Measurements from ENCODE around the gene SCG3. TPM values are rescaled to one million over a fixed set of nuclear protein-coding genes. Genes with fewer than 3 reads are reported as not detected.

Gene SCG3
- total RNA-seq, 1 experiment from 2014 or later = 22.7 TPM

GRCh38 chr15:51732646-51733045, 51.3 kb downstream of the SCG3 start:
- Histone ChIP-seq H3K27me3 (ENCODE audit: insufficient read depth, low read length) (peaks cover 3% of the 10 kb centered on the region; the same call in 1 of the 2 replicates), H3K4ac (ENCODE audit: low read depth, low read length) (no peak overlapping the region), H2AK5ac (ENCODE audit: insufficient read length, low read length) (no peak overlapping the region), H3K4me2 (ENCODE audit: insufficient read depth, insufficient read length, low read length) (no peak overlapping the region), H3K9ac (ENCODE audit: extremely low read depth, insufficient read length, low read length) (no peak overlapping the region), H4K91ac (ENCODE audit: insufficient read length, low read depth, low read length) (no peak overlapping the region), H3K23me2 (ENCODE audit: insufficient read length, low read depth, low read length, poor library complexity, severe bottlenecking) (peaks cover 5% of the 10 kb centered on the region), H3K18ac (ENCODE audit: insufficient read length, low read depth, low read length) (no peak overlapping the region), H4K5ac (ENCODE audit: insufficient read length, low read depth, low read length) (no peak overlapping the region), H2BK120ac (ENCODE audit: low read depth, low read length, poor library complexity, severe bottlenecking) (no peak overlapping the region), H3T11ph (ENCODE audit: low read length) (no peak overlapping the region), H2BK5ac (ENCODE audit: insufficient read length, low read length) (no peak overlapping the region), H3K9me3 (ENCODE audit: control insufficient read depth, low read depth, low read length) (no peaks in the 10 kb centered on the region), H3K79me2 (ENCODE audit: insufficient read depth, low read length) (0 out of 2 replicates have a peak, but pooled peaks cover 1% of the 10 kb centered on the region), H3K14ac (ENCODE audit: insufficient read depth, low read length) (no peak overlapping the region), H2BK15ac (ENCODE audit: low read depth, low read length) (no peak overlapping the region), H4K8ac (replicated peaks; ENCODE audit: insufficient read length, low read depth, low read length) (no peak overlapping the region), H3K4me1 (ENCODE audit: insufficient read depth, low read length) (no peaks in the 10 kb centered on the region), H3K56ac (ENCODE audit: insufficient read length, low read depth, low read length) (no peak overlapping the region), H2BK20ac (ENCODE audit: low read depth, low read length, poor library complexity, severe bottlenecking) (no peak overlapping the region), H3K23ac (ENCODE audit: insufficient read length, low read depth, low read length) (no peak overlapping the region), H4K20me1 (ENCODE audit: control insufficient read depth, insufficient read depth, insufficient read length) (no peaks in the 10 kb centered on the region), H2BK12ac (ENCODE audit: insufficient read length, low read depth, low read length) (no peak overlapping the region), H3K27ac (ENCODE audit: insufficient read length, low read depth, low read length) (no peak overlapping the region), H2AFZ (ENCODE audit: low read length) (no peak overlapping the region), H3K79me1 (ENCODE audit: insufficient read depth, low read depth, low read length, poor library complexity, severe bottlenecking) (no peaks in the 10 kb centered on the region)
- no peaks in the 10 kb centered on the region; a peak in 1 of 5 replicates for H3K9me3 Mint-ChIP-seq
- H3K36me3 Mint-ChIP-seq (ENCODE audit: insufficient read depth in 1 of 3, low read depth in 3 of 3) = no peaks in the 10 kb centered on the region; a peak in 1 of 7 replicates
- H3K4me1 Mint-ChIP-seq = peaks cover 13 to 16% of the 10 kb centered on the region in 2 experiments; a peak in 3 of 4 replicates
- no CpG with 5 or more reads among the region's 2 CpGs for WGBS (ENCODE audit: extremely low coverage, insufficient read length, low lambda C conversion rate)
- no peak overlapping the region for H3K4me3 Mint-ChIP-seq
- DNase-seq = no peak
- H3K27me3 Mint-ChIP-seq (ENCODE audit: low read depth) = peaks cover 24% of the 10 kb centered on the region
- TF ChIP-seq, protein P1, sequence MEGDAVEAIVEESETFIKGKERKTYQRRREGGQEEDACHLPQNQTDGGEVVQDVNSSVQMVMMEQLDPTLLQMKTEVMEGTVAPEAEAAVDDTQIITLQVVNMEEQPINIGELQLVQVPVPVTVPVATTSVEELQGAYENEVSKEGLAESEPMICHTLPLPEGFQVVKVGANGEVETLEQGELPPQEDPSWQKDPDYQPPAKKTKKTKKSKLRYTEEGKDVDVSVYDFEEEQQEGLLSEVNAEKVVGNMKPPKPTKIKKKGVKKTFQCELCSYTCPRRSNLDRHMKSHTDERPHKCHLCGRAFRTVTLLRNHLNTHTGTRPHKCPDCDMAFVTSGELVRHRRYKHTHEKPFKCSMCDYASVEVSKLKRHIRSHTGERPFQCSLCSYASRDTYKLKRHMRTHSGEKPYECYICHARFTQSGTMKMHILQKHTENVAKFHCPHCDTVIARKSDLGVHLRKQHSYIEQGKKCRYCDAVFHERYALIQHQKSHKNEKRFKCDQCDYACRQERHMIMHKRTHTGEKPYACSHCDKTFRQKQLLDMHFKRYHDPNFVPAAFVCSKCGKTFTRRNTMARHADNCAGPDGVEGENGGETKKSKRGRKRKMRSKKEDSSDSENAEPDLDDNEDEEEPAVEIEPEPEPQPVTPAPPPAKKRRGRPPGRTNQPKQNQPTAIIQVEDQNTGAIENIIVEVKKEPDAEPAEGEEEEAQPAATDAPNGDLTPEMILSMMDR (conservative IDR thresholded peaks at IDR 0.05) = no peak
- no peak overlapping the region for H3K27ac Mint-ChIP-seq
